DOHH2 (cell line): ENCODE measurements around the gene LANCL2.

ENCODE experiments used
- H3F3A ChIP-seq: fragments of 200-600 bp; sonication (generic), shearing (Covaris generic); 2 replicates; pipeline ENCODE4 v1.6.0; 2016; ENCODE audit warnings: antibody characterized with exemption, mild to moderate bottlenecking; ENCODE audit not compliant: control insufficient read depth, insufficient read depth
- H3K27ac ChIP-seq: fragments of 200-600 bp; sonication (generic); 2 replicates; pipeline ENCODE4 v1.5.1; 2014; ENCODE audit warnings: low read depth, mild to moderate bottlenecking, low read length, moderate library complexity
- H3K27me3 ChIP-seq: fragments of 200-600 bp; sonication (generic); 2 replicates; pipeline ENCODE4 v1.6.1; 2014; ENCODE audit warnings: mild to moderate bottlenecking, low read length, mixed read lengths; ENCODE audit not compliant: control insufficient read depth
- H3K36me3 ChIP-seq: fragments of 200-600 bp; sonication (generic); 2 replicates; pipeline ENCODE4 v1.6.1; 2014; ENCODE audit warnings: mild to moderate bottlenecking, low read length, moderate library complexity, mixed read lengths; ENCODE audit not compliant: control insufficient read depth
- H3K4me1 ChIP-seq: fragments of 200-600 bp; sonication (generic); 2 replicates; pipeline ENCODE4 v1.6.1; 2014; ENCODE audit warnings: mild to moderate bottlenecking, low read length, mixed read lengths; ENCODE audit not compliant: control insufficient read depth
- H3K4me2 ChIP-seq: fragments of 200-600 bp; sonication (generic); 2 replicates; pipeline ENCODE4 v1.6.0; 2014; ENCODE audit warnings: mild to moderate bottlenecking, low read length, moderate library complexity
- H3K4me3 ChIP-seq: fragments of 200-600 bp; sonication (generic); 2 replicates; pipeline ENCODE4 v1.5.1; 2014; ENCODE audit warnings: mild to moderate bottlenecking, low read length, mixed read lengths
- H3K79me2 ChIP-seq: fragments of 200-600 bp; sonication (generic); 2 replicates; pipeline ENCODE4 v1.6.1; 2014; ENCODE audit warnings: mild to moderate bottlenecking, low read length, mixed read lengths; ENCODE audit not compliant: control insufficient read depth
- H3K9me2 ChIP-seq: fragments of 200-600 bp; sonication (generic); replicated peaks from 2 replicates; pipeline ENCODE4 v1.6.1; 2014; ENCODE audit warnings: mild to moderate bottlenecking, low read length, mixed read lengths; ENCODE audit not compliant: control insufficient read depth
- H3K9me3 ChIP-seq: fragments of 200-600 bp; sonication (generic); 2 replicates; pipeline ENCODE4 v1.6.1; 2014; ENCODE audit warnings: antibody characterized with exemption, low read length, mixed read lengths; ENCODE audit not compliant: control insufficient read depth, insufficient read depth
- H4K20me1 ChIP-seq: fragments of 200-600 bp; sonication (generic); 2 replicates; pipeline ENCODE4 v1.6.0; 2014; ENCODE audit warnings: low read depth, mild to moderate bottlenecking, antibody characterized with exemption, low read length, moderate library complexity; ENCODE audit not compliant: control insufficient read depth, insufficient read depth
- CTCF ChIP-seq: fragments of 200-600 bp; sonication (generic); IDR thresholded peaks from one replicate; pipeline ENCODE4 v1.5.1; 2014; ENCODE audit warnings: antibody characterized with exemption, mild to moderate bottlenecking, low read depth, low read length; ENCODE audit not compliant: poor library complexity, severe bottlenecking
- EZH2phosphoT487 ChIP-seq: fragments of 200-600 bp; sonication (generic); IDR thresholded peaks from 2 replicates; pipeline ENCODE4 v1.6.1; 2017; ENCODE audit warnings: borderline replicate concordance, mild to moderate bottlenecking, antibody characterized with exemption, low read length, moderate library complexity, mixed read lengths

LANCL2 gene

GRCh38 chr7:55336540-55336939 lies 28.6 kb upstream of the LANCL2 start:
- Histone ChIP-seq H3K9me3 (no peaks in the 10 kb centered on the region), H4K20me1 (no peaks in the 10 kb centered on the region), H3K36me3 (no peaks in the 10 kb centered on the region), H3K27me3 (0 out of 2 replicates have a peak, but pooled peaks cover 3% of the 10 kb centered on the region), H3K9me2 (no peaks in the 10 kb centered on the region), H3F3A (no peaks in the 10 kb centered on the region), H3K4me3 (no peak overlapping the region), H3K27ac (no peak overlapping the region), H3K4me2 (no peak overlapping the region), H3K4me1 (no peaks in the 10 kb centered on the region), H3K79me2 (no peaks in the 10 kb centered on the region)
- TF ChIP-seq CTCF (no peak), EZH2phosphoT487 (no peak)

GRCh38 chr7:55339033-55340000 lies 25.8 kb upstream of the LANCL2 start:
- H3K4me2 ChIP-seq, result no peak overlapping the region
- H3K79me2 ChIP-seq, result no peaks in the 10 kb centered on the region
- H3K9me3 ChIP-seq, result peaks cover 15% of the 10 kb centered on the region; the same call in 1 of the 2 replicates
- no peak for TF ChIP-seq CTCF
- no peak for TF ChIP-seq EZH2phosphoT487
- no peaks in the 10 kb centered on the region for H3K4me1 ChIP-seq
- no peaks in the 10 kb centered on the region for H4K20me1 ChIP-seq
- no peak overlapping the region for H3K27ac ChIP-seq
- 0 out of 2 replicates have a peak, but pooled peaks cover 3% of the 10 kb centered on the region for H3K27me3 ChIP-seq
- H3K36me3 ChIP-seq, result no peaks in the 10 kb centered on the region
- no peaks in the 10 kb centered on the region for H3F3A ChIP-seq
- no peaks in the 10 kb centered on the region for H3K9me2 ChIP-seq
- no peak overlapping the region for H3K4me3 ChIP-seq

- H3F3A ChIP-seq, result no peaks in the 10 kb centered on the region
- TF ChIP-seq EZH2phosphoT487 (no peak), CTCF (no peak)
- H3K27ac ChIP-seq, result no peak overlapping the region
- H3K79me2 ChIP-seq, result no peaks in the 10 kb centered on the region
- no peak overlapping the region for H3K4me2 ChIP-seq
- H3K9me3 ChIP-seq, result peaks cover 23% of the 10 kb centered on the region; the same call in 1 of the 2 replicates
- H3K4me1 ChIP-seq, result no peaks in the 10 kb centered on the region
- no peaks in the 10 kb centered on the region for H3K27me3 ChIP-seq
- no peaks in the 10 kb centered on the region for H4K20me1 ChIP-seq
- H3K4me3 ChIP-seq, result no peak overlapping the region
- no peaks in the 10 kb centered on the region for H3K36me3 ChIP-seq
- H3K9me2 ChIP-seq, result no peaks in the 10 kb centered on the region
These were observed 22.8 kb upstream of the LANCL2 start for GRCh38 chr7:55342216-55342871.
